ENCODE data around the gene YIPF3. TPM values are rescaled to one million over a fixed set of nuclear protein-coding genes. Genes with fewer than 3 reads are reported as not detected.

Gene YIPF3
- total RNA-seq, 1 experiment from 2014 or later = 81.8 TPM

- H3K4me3 ChIP-seq (ENCODE audit: low read depth in 2 of 2, low read length in 2 of 2) = no peak overlapping the region
- no peak for DNase-seq (ENCODE audit: low read depth, low spot score)
- ChIA-PET CTCF (interaction anchor here (0.5 to 1.9 kb wide), 3 partner anchors 28 to 49 kb away, joined by 4 to 16 read pairs (median 6); partner anchors contain the start of gene TJAP1), POLR2A (interaction anchor here (0.7 kb wide), 1 partner anchor 49 kb away, joined by 3 read pairs; no protein-coding TSS in a partner anchor)
- no peaks in the 10 kb centered on the region for H3K9me3 ChIP-seq (ENCODE audit: control insufficient read depth, insufficient read depth, low read depth, low read length)
- no peak overlapping the region for H3K27ac ChIP-seq (ENCODE audit: low read length)
- intact Hi-C loops (cut with micrococcal nuclease; ENCODE audit: unreplicated experiment) = loop anchor here (2.0 kb wide), 1 partner anchor 51 kb away; the partner anchor contains the start of gene DLK2
- in situ Hi-C loops (cut with HindIII; ENCODE audit: low pct_unique_long_range_greater_than_20kb, low sequenced_read_pairs) = no loop called here
- no peaks in the 10 kb centered on the region for H3K27me3 ChIP-seq (ENCODE audit: control insufficient read depth, insufficient read depth, low read length)
- H3K4me1 ChIP-seq (ENCODE audit: control insufficient read depth, insufficient read depth, low read length) = peaks cover 14% of the 10 kb centered on the region
- TSS peak; percentile 66 for BruUV-seq (replicated peaks)
- ATAC-seq = no peak
- no peak for TF ChIP-seq REST (IDR thresholded peaks at IDR 0.05; ENCODE audit: insufficient read depth in 1 of 2, low read depth in 2 of 2, low read length in 1 of 2)
- no peak for TF ChIP-seq TCF7L2 (IDR thresholded peaks at IDR 0.05; ENCODE audit: low read depth, low read length)
- no peak for TF ChIP-seq CTCF (IDR thresholded peaks at IDR 0.05)
- no peak for TF ChIP-seq SIN3A (IDR thresholded peaks at IDR 0.05; ENCODE audit: borderline replicate concordance, insufficient read depth, low read depth, low read length)
- no peak for TF ChIP-seq POLR2AphosphoS5 (IDR thresholded peaks at IDR 0.05; ENCODE audit: low read depth, low read length)
- no peaks in the 10 kb centered on the region for H3K36me3 ChIP-seq (ENCODE audit: control insufficient read depth, insufficient read depth, low read length)
Observed at GRCh38 chr6:43506171-43506570, 10.6 kb downstream of the YIPF3 start.

GRCh38 chr6:43505718-43506117 is 11.0 kb downstream of the YIPF3 start:
- CTCF ChIA-PET = interaction anchor here (0.6 to 1.9 kb wide), 4 partner anchors 28 to 354 kb away, joined by 3 to 16 read pairs (median 4); partner anchors contain the start of gene TJAP1
- peaks cover 11% of the 10 kb centered on the region for H3K4me1 ChIP-seq (ENCODE audit: control insufficient read depth, insufficient read depth, low read length)
- POLR2A ChIA-PET = interaction anchor here (0.7 kb wide), 1 partner anchor 48 kb away, joined by 3 read pairs; no protein-coding TSS in a partner anchor
- H3K27me3 ChIP-seq (ENCODE audit: control insufficient read depth, insufficient read depth, low read length) = no peaks in the 10 kb centered on the region
- H3K27ac ChIP-seq (ENCODE audit: low read length) = no peak overlapping the region
- TF ChIP-seq SIN3A (IDR thresholded peaks at IDR 0.05; ENCODE audit: borderline replicate concordance, insufficient read depth, low read depth, low read length) = no peak
- no peak for TF ChIP-seq POLR2AphosphoS5 (IDR thresholded peaks at IDR 0.05; ENCODE audit: low read depth, low read length)
- peak; percentile 29 for TF ChIP-seq CTCF (IDR thresholded peaks at IDR 0.05)
- DNase-seq (ENCODE audit: low read depth, low spot score) (no peak), ATAC-seq (no peak)
- no peaks in the 10 kb centered on the region for H3K36me3 ChIP-seq (ENCODE audit: control insufficient read depth, insufficient read depth, low read length)
- no peak overlapping the region for H3K4me3 ChIP-seq (ENCODE audit: low read depth in 2 of 2, low read length in 2 of 2)
- in situ Hi-C loops (cut with HindIII; ENCODE audit: low pct_unique_long_range_greater_than_20kb, low sequenced_read_pairs) (no loop called here), intact Hi-C loops (cut with micrococcal nuclease; ENCODE audit: unreplicated experiment) (loop anchor here (2.0 kb wide), 1 partner anchor 51 kb away; the partner anchor contains the start of gene DLK2)
- no TSS peak for BruUV-seq (replicated peaks)
- H3K9me3 ChIP-seq (ENCODE audit: control insufficient read depth, insufficient read depth, low read depth, low read length) = no peaks in the 10 kb centered on the region
